Spleen (tissue), 7 donors: ENCODE data around the gene FILIP1L.

ENCODE experiments used
- CTCF ChIP-seq, 11 experiments: fragments of 200-600 bp in 7 of 11; fragments of 450-650 bp in 4 of 11; sonication (generic) in 4 of 11; IDR thresholded peaks in 8 of 11; conservative IDR thresholded peaks in 3 of 11; 1 replicate in 7 of 11; 2 replicates in 4 of 11; pipeline versions ENCODE4 v1.4.0 to v1.8.0; 2016 to 2021; ENCODE audit warnings: antibody characterized with exemption in 11 of 11, inconsistent platforms in 4 of 11, mild to moderate bottlenecking in 1 of 11
- POLR2A ChIP-seq, 3 donors: fragments of 450-650 bp; IDR thresholded peaks; one replicate each; pipeline ENCODE4 v1.5.1; 2017; ENCODE audit warnings: antibody characterized with exemption in 3 of 3, mild to moderate bottlenecking in 1 of 3
- donor health status: DM: no; HTN: no; CAD: no; lungs with moderate emphysema.
- donor health status: DM: no; HTN: no; CAD: no.
- donor health status: DM: no; HTN: no; CAD: no.

- TF ChIP-seq CTCF (IDR thresholded peaks at IDR 0.05 in 8 of 11, conservative IDR thresholded peaks at IDR 0.05 in 3 of 11): no peak
- TF ChIP-seq POLR2A (IDR thresholded peaks at IDR 0.05): no peak
Observed at GRCh38 chr3:100136921-100137320, 22.6 kb upstream of the FILIP1L start.
